Right lobe of liver (tissue), 4 donors: ENCODE data around the gene TCP11X1.
"Not testable (repeated sequence)": the region's sequence is repeated elsewhere in the genome, so short reads cannot be mapped to it uniquely, and the experiment has no call there.

Experiments used
- POLR2A ChIP-seq: fragments of 450-650 bp; IDR thresholded peaks from one replicate; pipeline ENCODE4 v1.6.1; 2017; ENCODE audit warnings: antibody characterized with exemption, mild to moderate bottlenecking
- TF ChIP-seq, protein P1 (sequence below), 4 donors: fragments of 200-600 bp in 3 of 4; fragments of 450-650 bp in 1 of 4; IDR thresholded peaks; one replicate each; pipeline versions ENCODE4 v1.5.1 to v1.8.0; 2016 to 2022; ENCODE audit warnings: antibody characterized with exemption in 4 of 4, mild to moderate bottlenecking in 2 of 4
- donor health status: DM: no; HTN: no; CAD: no.
- donor health status: DM: no; HTN: no; CAD: no.
- donor health status: DM: no; HTN: yes; CAD: no.

DNA sequence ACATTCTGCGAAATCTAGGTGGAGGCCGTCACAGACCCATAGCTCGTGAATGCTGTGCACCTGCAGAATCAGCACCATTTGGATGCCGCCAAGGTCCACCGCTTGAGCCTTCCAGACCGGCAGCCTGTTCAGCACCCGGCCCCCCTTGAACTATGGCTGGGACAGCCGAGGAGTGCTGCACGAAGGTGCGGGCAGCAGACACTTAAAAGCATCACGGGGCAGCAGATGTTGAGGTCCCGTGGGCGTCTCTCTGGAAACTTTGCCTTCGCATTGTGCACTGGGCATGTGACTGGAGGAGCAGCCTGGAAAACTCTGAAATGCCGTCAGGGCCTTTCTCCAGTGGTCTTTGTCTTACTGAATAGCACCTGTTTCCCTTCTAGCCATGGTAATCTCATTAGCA is 25.2 kb downstream of the TCP11X1 start:
- TF ChIP-seq, protein P1, sequence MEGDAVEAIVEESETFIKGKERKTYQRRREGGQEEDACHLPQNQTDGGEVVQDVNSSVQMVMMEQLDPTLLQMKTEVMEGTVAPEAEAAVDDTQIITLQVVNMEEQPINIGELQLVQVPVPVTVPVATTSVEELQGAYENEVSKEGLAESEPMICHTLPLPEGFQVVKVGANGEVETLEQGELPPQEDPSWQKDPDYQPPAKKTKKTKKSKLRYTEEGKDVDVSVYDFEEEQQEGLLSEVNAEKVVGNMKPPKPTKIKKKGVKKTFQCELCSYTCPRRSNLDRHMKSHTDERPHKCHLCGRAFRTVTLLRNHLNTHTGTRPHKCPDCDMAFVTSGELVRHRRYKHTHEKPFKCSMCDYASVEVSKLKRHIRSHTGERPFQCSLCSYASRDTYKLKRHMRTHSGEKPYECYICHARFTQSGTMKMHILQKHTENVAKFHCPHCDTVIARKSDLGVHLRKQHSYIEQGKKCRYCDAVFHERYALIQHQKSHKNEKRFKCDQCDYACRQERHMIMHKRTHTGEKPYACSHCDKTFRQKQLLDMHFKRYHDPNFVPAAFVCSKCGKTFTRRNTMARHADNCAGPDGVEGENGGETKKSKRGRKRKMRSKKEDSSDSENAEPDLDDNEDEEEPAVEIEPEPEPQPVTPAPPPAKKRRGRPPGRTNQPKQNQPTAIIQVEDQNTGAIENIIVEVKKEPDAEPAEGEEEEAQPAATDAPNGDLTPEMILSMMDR (IDR thresholded peaks at IDR 0.05), result not testable (repeated sequence)
- TF ChIP-seq POLR2A, result not testable (repeated sequence)
